ENCODE data around the gene FZR1. TPM values are rescaled to one million over a fixed set of nuclear protein-coding genes. Genes with fewer than 3 reads are reported as not detected.

Gene FZR1
- polyA plus RNA-seq, 2 of the 4 experiments (the other 2 are of a cell fraction) = 13.9 to 18.1 TPM

DNA sequence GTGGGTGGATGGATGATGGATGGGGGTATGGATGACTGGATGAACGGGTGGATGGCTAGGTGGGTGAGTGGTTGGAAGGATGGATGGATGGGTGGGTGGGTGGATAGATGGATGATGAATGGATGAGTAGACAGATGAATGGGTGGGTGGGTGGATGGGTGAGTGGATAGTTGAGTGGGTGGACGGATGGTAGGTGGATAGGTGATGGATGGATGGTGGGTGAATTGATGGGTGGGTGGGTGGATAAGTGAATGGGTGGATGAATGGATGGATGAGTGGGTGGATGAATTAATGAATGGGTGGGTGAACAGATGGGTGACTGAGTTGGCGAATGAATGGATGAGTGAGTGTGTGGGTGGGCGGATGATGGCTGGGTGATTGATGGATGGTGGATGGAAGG lies 30.7 kb upstream of the FZR1 start:
- WGBS (ENCODE audit: missing lambda C conversion rate) = 23% methylated on average over 4 of the region's 4 CpGs
- H3K4me1 ChIP-seq = peaks cover 16% of the 10 kb centered on the region; the same call in 2 of the 3 replicates
- no peaks in the 10 kb centered on the region for H3K9me3 ChIP-seq
- no peak for ATAC-seq
- FAIRE-seq = no peak
- CTCF ChIA-PET = interaction anchor here (0.6 kb wide), 1 partner anchor 9 kb away, joined by 3 read pairs; no protein-coding TSS in a partner anchor
- TF ChIP-seq HOXB5 (CRISPR knock-in tag; IDR thresholded peaks at IDR 0.05) (no peak), EHMT2 (IDR thresholded peaks at IDR 0.05; ENCODE audit: low read depth) (no peak), PHF8 (IDR thresholded peaks at IDR 0.05; ENCODE audit: borderline replicate concordance, low read depth) (no peak), FOSB (CRISPR knock-in tag; IDR thresholded peaks at IDR 0.05) (no peak), ZC3H11A (IDR thresholded peaks at IDR 0.05) (no peak), RNF2 (IDR thresholded peaks at IDR 0.05; ENCODE audit: borderline replicate concordance, low read depth) (no peak), KDM1A (IDR thresholded peaks at IDR 0.05; ENCODE audit: low read depth) (no peak), MAZ (IDR thresholded peaks at IDR 0.05; ENCODE audit: borderline replicate concordance, low read depth, low read length) (no peak), CBX2 (IDR thresholded peaks at IDR 0.05; ENCODE audit: borderline replicate concordance, low read depth) (no peak), ZSCAN20 (CRISPR knock-in tag; IDR thresholded peaks at IDR 0.05) (no peak), NPAS2 (CRISPR knock-in tag; IDR thresholded peaks at IDR 0.05; ENCODE audit: borderline replicate concordance) (no peak), HOXA7 (CRISPR knock-in tag; IDR thresholded peaks at IDR 0.05) (no peak), RFX5 (IDR thresholded peaks at IDR 0.05) (no peak), ZFP36 (IDR thresholded peaks at IDR 0.05; ENCODE audit: borderline replicate concordance, partially characterized antibody) (no peak)
- TF ChIP-seq, protein P1, sequence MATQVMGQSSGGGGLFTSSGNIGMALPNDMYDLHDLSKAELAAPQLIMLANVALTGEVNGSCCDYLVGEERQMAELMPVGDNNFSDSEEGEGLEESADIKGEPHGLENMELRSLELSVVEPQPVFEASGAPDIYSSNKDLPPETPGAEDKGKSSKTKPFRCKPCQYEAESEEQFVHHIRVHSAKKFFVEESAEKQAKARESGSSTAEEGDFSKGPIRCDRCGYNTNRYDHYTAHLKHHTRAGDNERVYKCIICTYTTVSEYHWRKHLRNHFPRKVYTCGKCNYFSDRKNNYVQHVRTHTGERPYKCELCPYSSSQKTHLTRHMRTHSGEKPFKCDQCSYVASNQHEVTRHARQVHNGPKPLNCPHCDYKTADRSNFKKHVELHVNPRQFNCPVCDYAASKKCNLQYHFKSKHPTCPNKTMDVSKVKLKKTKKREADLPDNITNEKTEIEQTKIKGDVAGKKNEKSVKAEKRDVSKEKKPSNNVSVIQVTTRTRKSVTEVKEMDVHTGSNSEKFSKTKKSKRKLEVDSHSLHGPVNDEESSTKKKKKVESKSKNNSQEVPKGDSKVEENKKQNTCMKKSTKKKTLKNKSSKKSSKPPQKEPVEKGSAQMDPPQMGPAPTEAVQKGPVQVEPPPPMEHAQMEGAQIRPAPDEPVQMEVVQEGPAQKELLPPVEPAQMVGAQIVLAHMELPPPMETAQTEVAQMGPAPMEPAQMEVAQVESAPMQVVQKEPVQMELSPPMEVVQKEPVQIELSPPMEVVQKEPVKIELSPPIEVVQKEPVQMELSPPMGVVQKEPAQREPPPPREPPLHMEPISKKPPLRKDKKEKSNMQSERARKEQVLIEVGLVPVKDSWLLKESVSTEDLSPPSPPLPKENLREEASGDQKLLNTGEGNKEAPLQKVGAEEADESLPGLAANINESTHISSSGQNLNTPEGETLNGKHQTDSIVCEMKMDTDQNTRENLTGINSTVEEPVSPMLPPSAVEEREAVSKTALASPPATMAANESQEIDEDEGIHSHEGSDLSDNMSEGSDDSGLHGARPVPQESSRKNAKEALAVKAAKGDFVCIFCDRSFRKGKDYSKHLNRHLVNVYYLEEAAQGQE (IDR thresholded peaks at IDR 0.05) = no peak
- TF ChIP-seq, protein P2, sequence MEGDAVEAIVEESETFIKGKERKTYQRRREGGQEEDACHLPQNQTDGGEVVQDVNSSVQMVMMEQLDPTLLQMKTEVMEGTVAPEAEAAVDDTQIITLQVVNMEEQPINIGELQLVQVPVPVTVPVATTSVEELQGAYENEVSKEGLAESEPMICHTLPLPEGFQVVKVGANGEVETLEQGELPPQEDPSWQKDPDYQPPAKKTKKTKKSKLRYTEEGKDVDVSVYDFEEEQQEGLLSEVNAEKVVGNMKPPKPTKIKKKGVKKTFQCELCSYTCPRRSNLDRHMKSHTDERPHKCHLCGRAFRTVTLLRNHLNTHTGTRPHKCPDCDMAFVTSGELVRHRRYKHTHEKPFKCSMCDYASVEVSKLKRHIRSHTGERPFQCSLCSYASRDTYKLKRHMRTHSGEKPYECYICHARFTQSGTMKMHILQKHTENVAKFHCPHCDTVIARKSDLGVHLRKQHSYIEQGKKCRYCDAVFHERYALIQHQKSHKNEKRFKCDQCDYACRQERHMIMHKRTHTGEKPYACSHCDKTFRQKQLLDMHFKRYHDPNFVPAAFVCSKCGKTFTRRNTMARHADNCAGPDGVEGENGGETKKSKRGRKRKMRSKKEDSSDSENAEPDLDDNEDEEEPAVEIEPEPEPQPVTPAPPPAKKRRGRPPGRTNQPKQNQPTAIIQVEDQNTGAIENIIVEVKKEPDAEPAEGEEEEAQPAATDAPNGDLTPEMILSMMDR (IDR thresholded peaks at IDR 0.05) = no peak
- TF ChIP-seq, protein P3, sequence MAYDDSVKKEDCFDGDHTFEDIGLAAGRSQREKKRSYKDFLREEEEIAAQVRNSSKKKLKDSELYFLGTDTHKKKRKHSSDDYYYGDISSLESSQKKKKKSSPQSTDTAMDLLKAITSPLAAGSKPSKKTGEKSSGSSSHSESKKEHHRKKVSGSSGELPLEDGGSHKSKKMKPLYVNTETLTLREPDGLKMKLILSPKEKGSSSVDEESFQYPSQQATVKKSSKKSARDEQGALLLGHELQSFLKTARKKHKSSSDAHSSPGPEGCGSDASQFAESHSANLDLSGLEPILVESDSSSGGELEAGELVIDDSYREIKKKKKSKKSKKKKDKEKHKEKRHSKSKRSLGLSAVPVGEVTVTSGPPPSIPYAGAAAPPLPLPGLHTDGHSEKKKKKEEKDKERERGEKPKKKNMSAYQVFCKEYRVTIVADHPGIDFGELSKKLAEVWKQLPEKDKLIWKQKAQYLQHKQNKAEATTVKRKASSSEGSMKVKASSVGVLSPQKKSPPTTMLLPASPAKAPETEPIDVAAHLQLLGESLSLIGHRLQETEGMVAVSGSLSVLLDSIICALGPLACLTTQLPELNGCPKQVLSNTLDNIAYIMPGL (CRISPR knock-in tag; IDR thresholded peaks at IDR 0.05; ENCODE audit: borderline replicate concordance) = no peak
- TF ChIP-seq, protein P4, sequence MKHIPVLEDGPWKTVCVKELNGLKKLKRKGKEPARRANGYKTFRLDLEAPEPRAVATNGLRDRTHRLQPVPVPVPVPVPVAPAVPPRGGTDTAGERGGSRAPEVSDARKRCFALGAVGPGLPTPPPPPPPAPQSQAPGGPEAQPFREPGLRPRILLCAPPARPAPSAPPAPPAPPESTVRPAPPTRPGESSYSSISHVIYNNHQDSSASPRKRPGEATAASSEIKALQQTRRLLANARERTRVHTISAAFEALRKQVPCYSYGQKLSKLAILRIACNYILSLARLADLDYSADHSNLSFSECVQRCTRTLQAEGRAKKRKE (CRISPR knock-in tag; IDR thresholded peaks at IDR 0.05; ENCODE audit: low read depth) = no peak
- TF ChIP-seq, protein P5, sequence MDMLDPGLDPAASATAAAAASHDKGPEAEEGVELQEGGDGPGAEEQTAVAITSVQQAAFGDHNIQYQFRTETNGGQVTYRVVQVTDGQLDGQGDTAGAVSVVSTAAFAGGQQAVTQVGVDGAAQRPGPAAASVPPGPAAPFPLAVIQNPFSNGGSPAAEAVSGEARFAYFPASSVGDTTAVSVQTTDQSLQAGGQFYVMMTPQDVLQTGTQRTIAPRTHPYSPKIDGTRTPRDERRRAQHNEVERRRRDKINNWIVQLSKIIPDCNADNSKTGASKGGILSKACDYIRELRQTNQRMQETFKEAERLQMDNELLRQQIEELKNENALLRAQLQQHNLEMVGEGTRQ (IDR thresholded peaks at IDR 0.05) = no peak
- H3K4me2 ChIP-seq = no peak overlapping the region
- H3K4me3 ChIP-seq = no peak overlapping the region
- POLR2A ChIA-PET = no interaction called here
- H3K27ac ChIP-seq = no peak overlapping the region
- no peak for DNase-seq (ENCODE audit: low read depth in 1 of 2, low spot score in 1 of 2)

All from A549 (cell line).